HG03025 (cell line): ENCODE data around the gene CNTN5.

ENCODE experiments used
- ATAC-seq: cut with Tn5 transposase; IDR thresholded peaks from one replicate; pipeline ENCODE4 v1.9.1; 2021; ENCODE audit warnings: mild to moderate bottlenecking, moderate library complexity; ENCODE audit not compliant: unreplicated experiment, low FRiP score

The CNTN5 gene

DNA sequence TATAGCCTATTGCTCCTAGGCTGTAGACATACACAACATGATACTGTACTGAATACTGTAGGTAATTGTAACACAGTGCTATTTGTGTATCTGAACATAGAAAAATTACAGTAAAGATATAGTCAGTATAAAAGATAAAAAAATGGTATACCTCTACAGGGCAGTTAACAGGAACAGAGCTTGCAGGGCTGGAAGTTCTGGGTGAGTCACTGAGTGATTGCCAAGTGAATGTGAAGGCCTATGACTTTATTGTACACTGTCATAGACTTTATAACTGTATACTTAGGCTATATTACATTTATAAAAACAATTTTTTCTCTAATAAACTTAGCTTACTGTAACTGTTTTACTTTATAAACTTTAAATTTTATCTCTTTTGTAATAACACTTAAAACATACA is 1334.0 kb downstream of the CNTN5 start:
- no peak for ATAC-seq

DNA sequence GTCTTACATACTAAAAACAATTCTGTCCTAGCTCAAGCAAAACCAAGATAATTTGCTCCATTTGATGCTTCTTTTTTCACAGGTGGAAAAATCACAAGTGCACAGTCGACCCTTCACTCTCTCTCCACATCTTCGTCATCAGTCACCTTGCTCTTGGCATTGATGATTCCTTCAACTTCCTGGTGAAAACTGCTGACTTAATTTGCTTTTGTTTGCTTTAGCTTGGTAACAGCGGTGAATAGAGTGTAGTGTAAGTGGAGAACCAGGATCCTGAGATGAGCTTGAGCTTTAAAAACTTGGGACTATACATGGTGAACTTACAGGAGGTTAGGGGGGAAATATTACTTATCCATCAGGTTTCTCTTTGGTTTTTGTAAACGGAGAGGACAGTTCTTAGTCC is 1335.3 kb downstream of the CNTN5 start:
- no peak for ATAC-seq

DNA sequence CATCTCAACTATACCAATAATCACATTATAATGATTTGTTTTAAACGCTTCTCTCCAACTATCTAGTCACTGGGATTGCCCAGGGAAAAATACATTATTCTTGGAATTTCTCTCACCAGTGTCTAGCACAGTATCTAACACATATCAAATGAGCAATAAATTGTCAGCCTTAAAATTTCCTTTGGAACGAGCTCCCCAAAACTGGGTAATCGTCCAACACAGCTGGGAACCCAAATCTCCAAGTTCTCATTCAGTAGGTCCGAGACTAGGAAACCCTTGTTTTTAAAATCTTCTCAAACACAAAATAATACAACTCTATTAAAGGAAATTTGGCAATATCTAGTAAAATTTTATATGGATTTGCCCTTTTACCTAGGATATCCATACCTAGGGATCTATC is 1338.5 kb downstream of the CNTN5 start:
- ATAC-seq: no peak

DNA sequence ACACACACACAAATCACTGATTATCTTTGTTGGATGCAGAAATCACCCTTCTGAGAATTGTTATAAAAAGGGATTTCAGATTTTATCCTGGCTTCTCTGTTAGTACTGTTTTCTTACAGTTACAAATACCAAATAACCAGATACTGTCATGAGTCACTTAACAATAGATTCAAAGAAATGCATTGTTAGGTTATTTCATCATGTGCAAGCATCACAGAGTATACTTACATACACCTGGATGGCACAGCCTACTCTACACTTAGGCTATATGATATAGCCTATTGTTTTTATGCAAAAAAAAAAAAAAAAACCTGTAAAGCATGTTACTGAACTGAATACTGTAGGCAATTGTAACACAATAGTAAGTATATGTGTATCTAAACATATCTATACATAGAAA is 1347.1 kb downstream of the CNTN5 start:
- ATAC-seq: no peak

DNA sequence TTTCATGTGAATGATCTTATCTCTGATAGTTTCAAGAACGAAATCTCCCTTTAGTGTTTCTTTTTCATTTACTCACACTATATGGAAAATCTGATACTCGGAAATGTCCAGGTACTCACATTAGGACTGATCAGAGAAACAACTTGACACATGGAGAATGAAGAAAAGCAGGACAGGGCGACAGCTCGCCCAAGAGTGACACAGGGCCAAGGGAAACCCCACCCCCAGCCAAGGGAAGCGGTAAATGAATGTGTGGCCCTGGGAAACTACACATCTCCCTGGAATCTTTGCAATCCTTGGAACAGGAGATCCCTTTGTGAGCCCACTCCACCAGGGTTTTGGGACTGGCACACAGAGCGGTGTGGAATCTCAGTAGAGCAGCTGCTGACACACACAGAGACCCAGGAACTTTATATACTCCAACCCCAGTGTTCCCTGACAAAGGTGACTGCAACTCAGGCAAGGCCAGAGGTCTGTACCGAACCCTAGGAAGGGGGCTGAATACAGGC is 1362.7 kb downstream of the CNTN5 start:
- no peak for ATAC-seq

DNA sequence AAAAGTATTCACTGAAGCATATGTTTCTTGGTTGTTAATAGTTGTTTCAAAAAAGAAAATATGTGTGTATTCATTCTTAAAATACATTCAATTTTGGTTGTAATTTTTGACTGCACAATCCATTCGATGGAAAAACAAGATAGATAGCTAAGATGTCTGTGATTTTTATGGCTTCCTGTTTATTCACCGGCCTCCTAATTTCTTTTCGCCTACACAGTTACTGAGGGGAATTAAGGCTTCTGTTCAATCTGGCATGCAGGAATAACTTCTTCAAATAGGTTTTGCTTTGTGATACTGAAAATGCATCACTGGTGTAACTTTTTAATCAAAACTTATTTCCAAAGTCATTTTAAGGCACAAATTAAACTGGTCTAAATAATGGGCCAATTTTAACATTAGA is 1375.5 kb downstream of the CNTN5 start:
- ATAC-seq: no peak

DNA sequence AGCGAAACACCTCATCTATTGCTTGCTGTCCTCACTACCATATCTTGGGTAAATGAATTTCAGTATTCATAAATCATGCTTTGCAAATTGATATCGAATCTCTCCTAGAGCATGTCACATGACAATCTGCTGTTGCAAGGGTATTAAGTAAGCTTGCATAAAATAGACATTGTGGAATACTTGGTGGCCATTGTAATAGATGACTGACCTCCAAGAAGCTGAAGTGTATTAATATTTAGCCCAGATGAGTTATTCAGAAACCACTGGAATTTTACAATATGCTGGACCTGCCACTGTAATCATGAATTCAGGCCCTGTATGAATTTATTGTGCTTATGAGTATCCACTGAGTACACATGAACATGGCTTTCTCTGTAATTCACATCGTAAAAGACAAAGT is 1376.7 kb downstream of the CNTN5 start:
- ATAC-seq: no peak

DNA sequence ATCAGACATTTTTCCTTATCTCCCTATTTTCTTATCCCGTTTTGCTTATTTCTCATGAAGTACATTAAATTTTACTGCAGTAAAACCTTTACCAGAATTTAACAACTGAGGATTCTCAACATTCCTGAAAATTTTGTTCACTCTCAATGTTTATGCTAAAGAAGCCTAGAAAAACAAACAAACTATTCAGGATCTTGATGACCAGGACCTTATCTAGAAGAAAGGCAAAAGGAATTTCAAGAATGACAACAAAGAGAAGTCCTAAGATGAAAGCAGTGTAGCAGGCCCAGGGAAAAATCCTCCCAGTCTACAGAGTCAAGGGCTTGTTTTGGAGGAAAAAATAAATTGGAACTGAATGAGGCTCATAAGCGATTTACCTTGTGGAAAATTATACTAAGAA is 1383.1 kb downstream of the CNTN5 start:
- no peak for ATAC-seq

DNA sequence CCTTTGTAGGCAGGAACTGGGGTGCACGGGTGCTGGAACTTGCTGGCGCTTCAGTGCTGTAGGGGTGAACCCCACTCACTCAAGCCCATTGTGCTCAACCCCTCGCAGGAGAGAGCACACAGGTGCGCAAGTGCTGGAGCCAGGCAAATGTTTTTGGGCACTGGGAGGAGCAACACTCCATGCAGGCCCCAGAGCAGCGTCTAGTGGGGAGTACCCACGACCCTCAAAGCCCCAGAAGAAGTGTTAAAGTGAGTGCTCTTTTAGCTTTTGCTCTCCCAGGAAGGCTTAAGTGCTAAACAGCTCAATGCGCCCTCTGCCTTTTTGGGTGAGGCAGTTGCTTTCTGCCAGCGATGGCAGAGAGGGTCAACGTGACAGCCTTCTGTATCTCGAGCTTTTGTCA is 1384.2 kb downstream of the CNTN5 start:
- no peak for ATAC-seq
